GM18519 (cell line): Measurements from ENCODE around the gene HTT-AS.

Experiments used
- ATAC-seq: cut with Tn5 transposase; IDR thresholded peaks from one replicate; pipeline ENCODE4 v1.9.1; 2021; ENCODE audit warnings: mild to moderate bottlenecking, moderate library complexity; ENCODE audit not compliant: unreplicated experiment, low FRiP score

HTT-AS gene

GRCh38 chr4:3031357-3032082, 42.8 kb downstream of the HTT-AS start:
- ATAC-seq: no peak

GRCh38 chr4:3030566-3031356, 43.6 kb downstream of the HTT-AS start:
- ATAC-seq: no peak

GRCh38 chr4:3029464-3029863, 44.9 kb downstream of the HTT-AS start:
- no peak for ATAC-seq

- ATAC-seq: no peak
Observed at GRCh38 chr4:3026540-3026939, 47.8 kb downstream of the HTT-AS start.

- no peak for ATAC-seq
Observed at GRCh38 chr4:3025881-3026280, 48.5 kb downstream of the HTT-AS start.

- ATAC-seq: no peak
Observed at GRCh38 chr4:3022651-3023050, 51.7 kb downstream of the HTT-AS start.

- no peak for ATAC-seq
Observed at GRCh38 chr4:3022112-3022511, 52.2 kb downstream of the HTT-AS start.

- ATAC-seq: no peak
Observed at GRCh38 chr4:3021627-3022026, 52.7 kb downstream of the HTT-AS start.

GRCh38 chr4:3021127-3021526, 53.2 kb downstream of the HTT-AS start:
- ATAC-seq: no peak

- no peak for ATAC-seq
Observed at GRCh38 chr4:3019145-3019846, 55.0 kb downstream of the HTT-AS start.

GRCh38 chr4:3017504-3017903, 56.8 kb downstream of the HTT-AS start:
- no peak for ATAC-seq

GRCh38 chr4:3016961-3017360, 57.4 kb downstream of the HTT-AS start:
- ATAC-seq: no peak

GRCh38 chr4:3013839-3014350, 60.4 kb downstream of the HTT-AS start:
- ATAC-seq: peak; percentile 59
